ENCODE results near the gene PROK2.

- TF ChIP-seq CTCF (IDR thresholded peaks at IDR 0.05) (no peak), POLR2A (IDR thresholded peaks at IDR 0.05) (no peak)
Measured at GRCh38 chr3:71801986-71802385, 17.0 kb upstream of the PROK2 start.

Measured in right lobe of liver (tissue), 4 donors.